Prostate gland (tissue), 2 donors: ENCODE measurements around the gene ADAM17. TPM values are rescaled to one million over a fixed set of nuclear protein-coding genes. Genes with fewer than 3 reads are reported as not detected.
"Not testable (repeated sequence)": the region's sequence is repeated elsewhere in the genome, so short reads cannot be mapped to it uniquely, and the experiment has no call there.

Source experiments
- DNase-seq: peaks from one replicate; pipeline ENCODE4 v3.0.0-alpha.2; 2019; ENCODE audit warnings: low spot score
- H3K27ac ChIP-seq, 2 donors: fragments of 200-600 bp; sonication (generic); 2 replicates each; pipeline ENCODE4 v1.5.1; 2017 to 2019
- H3K27me3 ChIP-seq: fragments of 200-600 bp; sonication (generic); replicated peaks from 2 replicates; pipeline ENCODE4 v1.5.1; 2019; ENCODE audit not compliant: insufficient read depth
- H3K36me3 ChIP-seq, 2 donors: fragments of 200-600 bp; sonication (generic); 1 replicate in 1 of 2; 2 replicates in 1 of 2; pipeline versions ENCODE4 v1.5.1 to v1.8.1; 2017 to 2019
- H3K4me1 ChIP-seq: fragments of 200-600 bp; sonication (generic); replicated peaks from 2 replicates; pipeline ENCODE4 v1.5.1; 2019
- H3K4me3 ChIP-seq, 2 donors: fragments of 200-600 bp; sonication (generic); 2 replicates each; pipeline ENCODE4 v1.5.1; 2017 to 2019
- H3K9me3 ChIP-seq: fragments of 200-600 bp; sonication (generic); 2 replicates; pipeline ENCODE4 v1.5.1; 2017
- POLR2A ChIP-seq: fragments of 450-650 bp; IDR thresholded peaks from one replicate; pipeline ENCODE4 v1.6.1; 2016; ENCODE audit warnings: antibody characterized with exemption, mild to moderate bottlenecking
- POLR2AphosphoS5 ChIP-seq: sonication (generic); formaldehyde crosslinking; IDR thresholded peaks from one replicate; pipeline ENCODE4 v1.6.1; 2017; ENCODE audit warnings: antibody characterized with exemption
- WGBS: methylation state at CpG from one replicate; pipeline ENCODE4 v1.1.5; 2018; 5-methylcytosine and 5-hydroxymethylcytosine counted together
- intact Hi-C: fragments of 100-400 bp; cut with DNase I; formaldehyde crosslinking; loops from one replicate; pipeline ENCODE4 v1.14.2; 2022
- total RNA-seq, 2 donors: library from RNA; depleted of rRNA; stranded (reverse); fragments of >200 nt; gene quantifications; one replicate each; pipeline ENCODE4 v1.1.0, GENCODE V29; 2016
- TF ChIP-seq, protein P1 (sequence below), 4 experiments: fragments of 200-600 bp in 2 of 4; fragments of 450-650 bp in 2 of 4; sonication (generic) in 2 of 4; IDR thresholded peaks; 1 replicate in 3 of 4; 2 replicates in 1 of 4; pipeline ENCODE4 v1.5.1; 2016 to 2019; ENCODE audit warnings: antibody characterized with exemption in 4 of 4, mild to moderate bottlenecking in 2 of 4, moderate library complexity in 2 of 4

The ADAM17 gene
- total RNA-seq, 2 donors from 2014 or later = 15.8 to 40.0 TPM

DNA sequence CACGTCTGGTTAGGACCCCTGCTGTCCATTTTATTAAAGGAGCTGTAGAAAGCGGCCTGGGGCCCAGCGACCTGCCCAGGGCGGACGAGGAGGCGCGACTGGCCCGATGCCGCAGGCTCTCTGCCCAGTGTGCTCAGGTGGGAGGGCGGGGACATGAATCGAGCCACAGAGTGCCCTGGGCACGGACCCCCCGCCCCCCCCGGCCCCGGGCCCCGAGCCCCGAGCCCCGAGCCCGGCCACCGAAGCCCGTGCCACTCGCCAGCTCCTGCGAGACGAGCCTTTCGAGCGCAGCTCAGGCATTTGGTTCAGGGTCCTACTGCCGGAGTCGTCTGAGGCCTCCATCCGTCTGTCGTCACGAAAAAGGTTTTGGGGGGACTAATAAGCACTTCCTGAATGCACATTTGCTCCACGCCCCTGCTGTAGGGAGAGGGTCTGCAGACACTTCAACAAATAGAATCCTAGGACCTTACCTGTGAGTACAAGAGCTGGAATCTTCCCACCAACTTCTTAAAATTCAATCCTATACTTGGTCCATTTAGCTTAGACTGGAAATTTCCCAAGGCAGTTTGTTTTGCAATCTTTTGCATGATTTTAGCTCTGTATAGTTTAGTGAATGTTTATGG lies 602 bp upstream of the ADAM17 start:
- no peak for TF ChIP-seq POLR2A
- TF ChIP-seq POLR2AphosphoS5 = no peak
- TF ChIP-seq, protein P1, sequence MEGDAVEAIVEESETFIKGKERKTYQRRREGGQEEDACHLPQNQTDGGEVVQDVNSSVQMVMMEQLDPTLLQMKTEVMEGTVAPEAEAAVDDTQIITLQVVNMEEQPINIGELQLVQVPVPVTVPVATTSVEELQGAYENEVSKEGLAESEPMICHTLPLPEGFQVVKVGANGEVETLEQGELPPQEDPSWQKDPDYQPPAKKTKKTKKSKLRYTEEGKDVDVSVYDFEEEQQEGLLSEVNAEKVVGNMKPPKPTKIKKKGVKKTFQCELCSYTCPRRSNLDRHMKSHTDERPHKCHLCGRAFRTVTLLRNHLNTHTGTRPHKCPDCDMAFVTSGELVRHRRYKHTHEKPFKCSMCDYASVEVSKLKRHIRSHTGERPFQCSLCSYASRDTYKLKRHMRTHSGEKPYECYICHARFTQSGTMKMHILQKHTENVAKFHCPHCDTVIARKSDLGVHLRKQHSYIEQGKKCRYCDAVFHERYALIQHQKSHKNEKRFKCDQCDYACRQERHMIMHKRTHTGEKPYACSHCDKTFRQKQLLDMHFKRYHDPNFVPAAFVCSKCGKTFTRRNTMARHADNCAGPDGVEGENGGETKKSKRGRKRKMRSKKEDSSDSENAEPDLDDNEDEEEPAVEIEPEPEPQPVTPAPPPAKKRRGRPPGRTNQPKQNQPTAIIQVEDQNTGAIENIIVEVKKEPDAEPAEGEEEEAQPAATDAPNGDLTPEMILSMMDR (IDR thresholded peaks at IDR 0.05) = no peak
- Histone ChIP-seq H3K4me1 (no peaks in the 10 kb centered on the region), H3K27me3 (no peaks in the 10 kb centered on the region), H3K9me3 (no peaks in the 10 kb centered on the region), H3K4me3 (peak overlapping the region; percentile 88 to 92), H3K27ac (peak overlapping the region; percentile 97 to 98), H3K36me3 (no peaks in the 10 kb centered on the region)
- intact Hi-C loops = loop anchor here (5.0 kb wide), 2 partner anchors 76 to 84 kb away; partner anchors contain the start of genes IAH1 and YWHAQ
- DNase-seq = peak; percentile 8
- WGBS = 0% methylated on average over 14 of the region's 32 CpGs

DNA sequence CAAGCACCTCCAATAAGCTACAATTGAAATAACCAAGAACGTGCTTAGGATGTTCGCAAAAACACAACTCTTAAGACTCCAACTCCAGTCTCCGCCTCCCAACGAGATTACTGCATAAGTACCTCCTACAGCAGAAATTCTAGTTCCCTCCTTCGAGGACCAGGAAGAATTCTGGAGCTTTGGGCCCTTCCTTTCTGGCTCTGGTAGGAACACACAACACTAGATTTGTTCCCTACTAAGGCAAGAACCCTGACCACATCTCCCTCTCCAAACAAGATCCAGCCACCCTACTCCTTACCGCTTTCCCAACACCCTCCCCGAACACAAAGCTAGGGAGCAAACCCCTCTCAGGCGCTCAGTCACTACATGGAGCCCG lies 721 bp downstream of the ADAM17 start:
- intact Hi-C loops = loop anchor here (5.0 kb wide), 2 partner anchors 77 to 83 kb away; partner anchors contain the start of genes IAH1 and YWHAQ
- Histone ChIP-seq H3K9me3 (no peaks in the 10 kb centered on the region), H3K36me3 (no peaks in the 10 kb centered on the region), H3K4me3 (peak overlapping the region; percentile 88 to 92), H3K27me3 (no peaks in the 10 kb centered on the region), H3K4me1 (no peaks in the 10 kb centered on the region), H3K27ac (peak overlapping the region; percentile 97 to 98)
- TF ChIP-seq POLR2A (peak; percentile 21), POLR2AphosphoS5 (no peak)
- TF ChIP-seq, protein P1 (IDR thresholded peaks at IDR 0.05) = no peak
- DNase-seq = peak; percentile 30
- 0% methylated on average over 9 of the region's 9 CpGs for WGBS

DNA sequence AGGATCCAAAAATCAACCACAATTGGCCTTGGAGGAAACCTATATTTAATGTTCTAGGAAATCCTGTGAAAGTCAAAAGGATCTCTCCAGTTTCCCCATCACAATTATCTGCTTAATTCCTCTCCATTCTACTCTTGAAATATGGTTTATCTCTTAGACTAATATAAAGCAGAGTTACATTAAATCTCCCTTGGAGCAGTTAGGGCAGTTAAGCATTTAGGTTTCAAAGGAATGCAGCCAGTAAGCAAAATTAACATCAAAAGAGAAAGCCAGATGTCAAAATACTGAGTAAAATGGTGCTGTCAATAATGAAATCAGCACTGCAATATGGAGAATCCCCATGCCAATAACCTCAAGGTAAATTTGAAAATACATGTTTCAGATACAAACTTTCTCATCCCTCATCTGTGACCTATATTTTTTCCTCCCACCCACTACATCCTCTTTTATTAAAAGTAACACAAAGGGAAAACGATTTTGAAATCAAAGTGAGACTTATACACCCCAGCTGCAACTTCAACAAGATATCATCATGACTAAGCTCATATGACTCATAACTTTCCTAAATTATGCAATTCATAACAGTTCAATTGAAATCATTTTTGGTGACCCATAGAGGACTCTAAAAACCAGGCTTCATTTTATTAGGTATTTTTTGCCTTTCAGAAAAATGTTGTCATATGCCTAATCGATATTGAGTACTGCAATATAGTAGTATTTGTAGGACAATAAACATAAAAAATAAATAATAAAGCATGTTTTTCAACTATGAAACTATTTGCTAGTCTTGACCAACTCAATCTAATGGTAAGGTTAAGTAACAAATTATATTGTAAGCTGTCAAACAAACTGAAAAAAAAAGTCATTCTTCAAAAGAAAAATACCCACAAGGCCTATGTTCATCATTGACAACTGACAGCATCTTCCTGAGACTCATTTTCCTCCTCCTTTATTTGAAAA lies 3.1 kb downstream of the ADAM17 start:
- WGBS = 15% methylated on average over 2 of the region's 2 CpGs
- Histone ChIP-seq H3K36me3 (no peaks in the 10 kb centered on the region), H3K27ac (peak overlapping the region in 1 of 2 donors; percentile 16), H3K27me3 (no peaks in the 10 kb centered on the region), H3K4me3 (no peak overlapping the region), H3K9me3 (no peaks in the 10 kb centered on the region), H3K4me1 (no peaks in the 10 kb centered on the region)
- DNase-seq = no peak
- intact Hi-C loops = no loop called here
- TF ChIP-seq, protein P1 (IDR thresholded peaks at IDR 0.05) = no peak
- TF ChIP-seq POLR2AphosphoS5 = peak; percentile 18

DNA sequence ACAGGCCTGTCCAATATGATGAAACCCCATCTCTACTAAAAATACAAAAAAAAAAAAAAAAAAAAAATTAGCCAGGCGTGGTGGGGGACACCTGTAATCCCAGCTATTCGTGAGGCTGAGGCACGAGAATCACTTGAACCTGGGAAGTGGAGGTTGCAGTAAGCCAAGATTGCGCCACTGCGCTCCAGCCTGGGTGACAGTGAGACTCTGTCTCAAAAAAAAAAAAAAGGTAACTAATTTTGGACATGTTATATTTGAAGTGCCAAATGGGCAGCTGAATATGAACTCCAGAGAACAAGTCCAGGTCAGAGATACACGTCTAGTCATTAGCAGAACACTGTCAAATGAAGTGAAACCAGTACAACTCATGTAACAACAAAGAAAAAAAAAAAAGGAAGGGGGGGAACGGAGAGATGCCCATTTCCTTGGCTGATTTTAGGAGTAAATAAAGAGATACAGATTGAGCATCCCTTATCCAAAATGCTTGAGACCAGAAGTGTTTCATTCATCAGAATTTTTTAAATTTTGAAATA lies 4.7 kb downstream of the ADAM17 start:
- H3K9me3 ChIP-seq, intact Hi-C loops, DNase-seq, H3K4me1 ChIP-seq, H3K27ac ChIP-seq, H3K27me3 ChIP-seq, H3K4me3 ChIP-seq, H3K36me3 ChIP-seq: not testable (repeated sequence)
- WGBS = 79% methylated on average over 7 of the region's 7 CpGs

DNA sequence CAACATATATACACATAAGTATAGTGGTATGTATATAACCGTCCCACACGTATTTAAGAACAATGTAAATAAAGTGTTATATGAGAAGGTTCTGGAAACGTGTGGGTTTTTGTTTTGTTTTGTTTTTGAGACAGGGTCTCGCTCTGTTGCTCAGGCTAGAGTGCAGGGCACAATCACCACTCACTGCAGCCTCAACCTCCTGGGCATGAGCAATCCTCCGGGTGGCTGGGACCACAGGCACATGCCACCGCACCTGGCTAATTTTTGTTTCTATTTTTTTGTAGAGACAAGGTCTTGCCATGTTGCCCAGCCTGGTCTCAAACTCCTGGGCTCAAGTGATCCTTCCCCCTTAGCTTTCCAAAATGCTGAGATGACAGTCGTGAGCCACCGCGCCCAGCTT lies 6.2 kb downstream of the ADAM17 start:
- DNase-seq = no peak
- H3K4me1 ChIP-seq = no peaks in the 10 kb centered on the region
- TF ChIP-seq POLR2AphosphoS5 (no peak), POLR2A (no peak)
- TF ChIP-seq, protein P1 (IDR thresholded peaks at IDR 0.05) = no peak

More for the DNA sequence above, 6.2 kb downstream of the ADAM17 start:
- WGBS = 83% methylated on average over 9 of the region's 9 CpGs
- intact Hi-C loops = no loop called here
- no peaks in the 10 kb centered on the region for H3K9me3 ChIP-seq
- no peak overlapping the region for H3K27ac ChIP-seq
- no peaks in the 10 kb centered on the region for H3K36me3 ChIP-seq
- no peaks in the 10 kb centered on the region for H3K27me3 ChIP-seq
- H3K4me3 ChIP-seq = no peak overlapping the region
